HEK293 (cell line): ENCODE measurements around the gene INTS1.

Experiments
- CTCF ChIA-PET: fragments of 350-600 bp; formaldehyde crosslinking; extraction: SDS; loops from one replicate; lab custom pipeline; 2021; ENCODE audit warnings: antibody characterized with exemption; lab: Yijun Ruan, JAX
- POLR2A ChIA-PET: fragments of 300-600 bp; formaldehyde crosslinking; extraction: SDS; loops from one replicate; lab custom pipeline; 2020; ENCODE audit warnings: antibody characterized with exemption, inconsistent platforms; lab: Yijun Ruan, JAX
- H3K27ac ChIP-seq: fragments of 200-500 bp; sonication (Bioruptor generic); 2 replicates; pipeline ENCODE4 v1.5.1; 2014; ENCODE audit warnings: low read depth, low read length, control low read depth, inconsistent platforms; ENCODE audit errors: extremely low read depth
- H3K36me3 ChIP-seq, 2 experiments: fragments of 200-500 bp in 1 of 2; sonication (Bioruptor generic) in 1 of 2; 1 replicate in 1 of 2; 2 replicates in 1 of 2; pipeline ENCODE4 v1.5.1; 2014 to 2017; ENCODE audit warnings: inconsistent platforms in 2 of 2, low read length in 2 of 2; ENCODE audit not compliant: control insufficient read depth in 2 of 2, insufficient read depth in 1 of 2
- H3K4me1 ChIP-seq: fragments of 200-500 bp; sonication (Bioruptor generic); 2 replicates; pipeline ENCODE4 v1.5.1; 2014; ENCODE audit warnings: mild to moderate bottlenecking, low read length, inconsistent platforms; ENCODE audit not compliant: control insufficient read depth, insufficient read depth
- H3K4me3 ChIP-seq: 2 replicates; pipeline ENCODE4 v1.5.1; 2011; ENCODE audit warnings: low read depth, mild to moderate bottlenecking, control low read depth, low read length, moderate library complexity
- H3K9me3 ChIP-seq: fragments of 200-500 bp; sonication (Bioruptor generic); 2 replicates; pipeline ENCODE4 v1.5.1; 2014; ENCODE audit warnings: low read depth, low read length, inconsistent platforms; ENCODE audit not compliant: control insufficient read depth, insufficient read depth
- OVOL3 ChIP-seq: fragments of 450-650 bp; formaldehyde crosslinking; IDR thresholded peaks from 2 replicates; pipeline ENCODE4 v1.5.1; 2016; ENCODE audit warnings: missing biosample characterization, missing genetic modification characterization
- PRDM10 ChIP-seq: fragments of 450-650 bp; formaldehyde crosslinking; IDR thresholded peaks from 2 replicates; pipeline ENCODE4 v1.5.1; 2016; ENCODE audit warnings: missing biosample characterization, missing genetic modification characterization
- TSHZ1 ChIP-seq: fragments of 450-650 bp; formaldehyde crosslinking; IDR thresholded peaks from 2 replicates; pipeline ENCODE4 v1.5.1; 2016; ENCODE audit warnings: missing biosample characterization, missing genetic modification characterization, borderline replicate concordance
- ZBTB6 ChIP-seq: fragments of 450-650 bp; formaldehyde crosslinking; IDR thresholded peaks from 2 replicates; pipeline ENCODE4 v1.5.1; 2017; ENCODE audit warnings: missing biosample characterization, missing genetic modification characterization
- ZFP3 ChIP-seq: fragments of 450-650 bp; formaldehyde crosslinking; IDR thresholded peaks from 2 replicates; pipeline ENCODE4 v1.5.1; 2016; ENCODE audit warnings: low read depth, missing biosample characterization, missing genetic modification characterization
- ZNF132 ChIP-seq: fragments of 450-650 bp; formaldehyde crosslinking; IDR thresholded peaks from 2 replicates; pipeline ENCODE4 v1.5.1; 2017; ENCODE audit warnings: missing biosample characterization, missing genetic modification characterization, borderline replicate concordance
- ZNF148 ChIP-seq: fragments of 450-650 bp; formaldehyde crosslinking; IDR thresholded peaks from 2 replicates; pipeline ENCODE4 v1.5.0; 2017; ENCODE audit warnings: missing biosample characterization, missing genetic modification characterization, borderline replicate concordance
- ZNF18 ChIP-seq: fragments of 450-650 bp; formaldehyde crosslinking; IDR thresholded peaks from 2 replicates; pipeline ENCODE4 v1.5.1; 2016; ENCODE audit warnings: missing biosample characterization, missing genetic modification characterization
- ZNF239 ChIP-seq: fragments of 450-650 bp; formaldehyde crosslinking; IDR thresholded peaks from 2 replicates; pipeline ENCODE4 v1.5.1; 2016; ENCODE audit warnings: missing biosample characterization, missing genetic modification characterization
- ZNF311 ChIP-seq: fragments of 450-650 bp; formaldehyde crosslinking; IDR thresholded peaks from 2 replicates; pipeline ENCODE4 v1.5.1; 2017; ENCODE audit warnings: missing biosample characterization, missing genetic modification characterization, borderline replicate concordance
- ZNF560 ChIP-seq: fragments of 450-650 bp; formaldehyde crosslinking; IDR thresholded peaks from 2 replicates; pipeline ENCODE4 v1.5.1; 2017; ENCODE audit warnings: missing biosample characterization, missing genetic modification characterization, borderline replicate concordance
- ZNF626 ChIP-seq: fragments of 450-650 bp; sonication (Bioruptor Pico); formaldehyde crosslinking; IDR thresholded peaks from 2 replicates; pipeline ENCODE4 v1.5.1; 2018; ENCODE audit warnings: missing biosample characterization, missing genetic modification characterization, inconsistent platforms
- ZNF76 ChIP-seq: fragments of 450-650 bp; formaldehyde crosslinking; IDR thresholded peaks from 2 replicates; pipeline ENCODE4; 2016; ENCODE audit warnings: low read depth, missing biosample characterization, missing genetic modification characterization, borderline replicate concordance
- ZNF837 ChIP-seq: fragments of 450-650 bp; formaldehyde crosslinking; IDR thresholded peaks from 2 replicates; pipeline ENCODE4 v1.5.1; 2016; ENCODE audit warnings: missing biosample characterization, missing genetic modification characterization
- ZSCAN4 ChIP-seq: fragments of 450-650 bp; formaldehyde crosslinking; IDR thresholded peaks from 2 replicates; pipeline ENCODE4 v1.5.1; 2017; ENCODE audit warnings: missing biosample characterization, missing genetic modification characterization
- ZSCAN5A ChIP-seq: fragments of 450-650 bp; formaldehyde crosslinking; IDR thresholded peaks from 2 replicates; pipeline ENCODE4 v1.5.1; 2016; ENCODE audit warnings: missing biosample characterization, missing genetic modification characterization
- ZXDB ChIP-seq: fragments of 450-650 bp; formaldehyde crosslinking; IDR thresholded peaks from 2 replicates; pipeline ENCODE4 v1.5.1; 2016; ENCODE audit warnings: missing biosample characterization, missing genetic modification characterization

INTS1 gene

GRCh38 chr7:1536743-1537534 is 32.8 kb upstream of the INTS1 start (continued):
- TF ChIP-seq ZNF18 (no peak), ZNF837 (tag by site-specific recombination) (no peak), ZNF311 (tag by site-specific recombination) (no peak), ZXDB (tag by site-specific recombination) (peak; percentile 45; the same call in 1 of the 2 replicates), ZNF560 (tag by site-specific recombination) (no peak)

GRCh38 chr7:1536455-1536742 is 32.2 kb upstream of the INTS1 start:
- H3K4me1 ChIP-seq, result peaks cover 31% of the 10 kb centered on the region
- CTCF ChIA-PET, result interaction anchor here (0.6 to 4.7 kb wide), 3 partner anchors 19 to 55 kb away, joined by 3 to 23 read pairs (median 4); partner anchors contain the start of gene TMEM184A
- POLR2A ChIA-PET, result interaction anchor here (0.7 to 6.8 kb wide), 5 partner anchors 19 to 76 kb away, joined by 3 to 40 read pairs (median 10); partner anchors contain the start of genes PSMG3 and TMEM184A
- no peak for TF ChIP-seq ZNF626 (tag by site-specific recombination)
- no peak for TF ChIP-seq ZNF148 (tag by site-specific recombination)
- no peak for TF ChIP-seq TSHZ1 (tag by site-specific recombination)
- no peak for TF ChIP-seq OVOL3
- TF ChIP-seq ZFP3, result no peak
- no peak for TF ChIP-seq ZNF76 (tag by site-specific recombination)
- TF ChIP-seq ZNF239, result no peak
- no peak for TF ChIP-seq ZNF132
- TF ChIP-seq ZBTB6 (tag by site-specific recombination), result no peak
- TF ChIP-seq ZSCAN5A (tag by site-specific recombination), result no peak
- no peak for TF ChIP-seq ZSCAN4 (tag by site-specific recombination)
- no peak for TF ChIP-seq PRDM10 (tag by site-specific recombination)

More at GRCh38 chr7:1536455-1536742, 32.2 kb upstream of the INTS1 start:
- no peaks in the 10 kb centered on the region for H3K9me3 ChIP-seq
- peaks cover 0 to 22% of the 10 kb centered on the region in 2 experiments; a peak in 1 of 3 replicates for H3K36me3 ChIP-seq
- H3K4me3 ChIP-seq, result no peak overlapping the region
- no peak overlapping the region for H3K27ac ChIP-seq
